ENCODE results near the gene HSPA14. TPM values are rescaled to one million over a fixed set of nuclear protein-coding genes. Genes with fewer than 3 reads are reported as not detected.
"Not testable (repeated sequence)": the region's sequence is repeated elsewhere in the genome, so short reads cannot be mapped to it uniquely, and the experiment has no call there.

The HSPA14 gene
- polyA plus RNA-seq (ENCODE audit: insufficient read length in 4 of 4) = 10 to 100 TPM; 17.1 to 25.8 (median 20.6) TPM

GRCh38 chr10:14837757-14838581, at the start of gene HSPA14, which contains the start of the genes CDNF and MSANTD7:
HSPA14 (plus strand) TSS chr10:14838306; CDS start chr10:14838403, 97 bp downstream.
CDNF (minus strand) TSS chr10:14838037; CDS start chr10:14837946, 91 bp downstream.
MSANTD7 (plus strand) TSS chr10:14838306; CDS start chr10:14842285, 3,979 bp downstream.
- DNase-seq (ENCODE audit: low read depth in 4 of 4, low spot score in 2 of 4) = peak; percentile 99 to 100 (median 100)

GRCh38 chr10:14798636-14799035, 39.5 kb upstream of the HSPA14 start:
- no peak for DNase-seq (ENCODE audit: low read depth in 4 of 4, low spot score in 2 of 4)

GRCh38 chr10:14800397-14800796, 37.7 kb upstream of the HSPA14 start:
- DNase-seq (ENCODE audit: low read depth in 4 of 4, low spot score in 2 of 4) = no peak

GRCh38 chr10:14801723-14802122, 36.4 kb upstream of the HSPA14 start:
- DNase-seq (ENCODE audit: low read depth in 4 of 4, low spot score in 2 of 4) = no peak

GRCh38 chr10:14803827-14804226, 34.3 kb upstream of the HSPA14 start:
- DNase-seq (ENCODE audit: low read depth in 4 of 4, low spot score in 2 of 4) = no peak

- no peak for DNase-seq (ENCODE audit: low read depth in 4 of 4, low spot score in 2 of 4)
These were observed 31.8 kb upstream of the HSPA14 start for GRCh38 chr10:14806318-14806717.

- no peak for DNase-seq (ENCODE audit: low read depth in 4 of 4, low spot score in 2 of 4)
These were observed 26.8 kb upstream of the HSPA14 start for GRCh38 chr10:14810969-14811953.

- no peak for DNase-seq (ENCODE audit: low read depth in 4 of 4, low spot score in 2 of 4)
These were observed 25.8 kb upstream of the HSPA14 start for GRCh38 chr10:14812271-14812670.

GRCh38 chr10:14815681-14816080, 22.4 kb upstream of the HSPA14 start:
- no peak for DNase-seq (ENCODE audit: low read depth in 4 of 4, low spot score in 2 of 4)

GRCh38 chr10:14816717-14817116, 21.4 kb upstream of the HSPA14 start:
- not testable (repeated sequence) for DNase-seq (ENCODE audit: low read depth in 4 of 4, low spot score in 2 of 4)

GRCh38 chr10:14820010-14820774, 17.9 kb upstream of the HSPA14 start:
- DNase-seq (ENCODE audit: low read depth in 4 of 4, low spot score in 2 of 4) = no peak

GRCh38 chr10:14820775-14821154, 17.3 kb upstream of the HSPA14 start:
- no peak for DNase-seq (ENCODE audit: low read depth in 4 of 4, low spot score in 2 of 4)

- no peak for DNase-seq (ENCODE audit: low read depth in 4 of 4, low spot score in 2 of 4)
These were observed 16.3 kb upstream of the HSPA14 start for GRCh38 chr10:14821635-14822375.

- peak in 1 of 4 donors; percentile 25 for DNase-seq (ENCODE audit: low read depth in 4 of 4, low spot score in 2 of 4)
These were observed 15.0 kb upstream of the HSPA14 start for GRCh38 chr10:14822879-14823755.

GRCh38 chr10:14823966-14824365, 14.1 kb upstream of the HSPA14 start:
- no peak for DNase-seq (ENCODE audit: low read depth in 4 of 4, low spot score in 2 of 4)

- no peak for DNase-seq (ENCODE audit: low read depth in 4 of 4, low spot score in 2 of 4)
These were observed 11.9 kb upstream of the HSPA14 start for GRCh38 chr10:14826076-14826829.

- no peak for DNase-seq (ENCODE audit: low read depth in 4 of 4, low spot score in 2 of 4)
These were observed 5.0 kb upstream of the HSPA14 start for GRCh38 chr10:14833106-14833505.

GRCh38 chr10:14836208-14836607, 1.9 kb upstream of the HSPA14 start:
- DNase-seq (ENCODE audit: low read depth in 4 of 4, low spot score in 2 of 4) = no peak
